GM12878 (cell line): Measurements from ENCODE around the gene SSBP3. TPM values are rescaled to one million over a fixed set of nuclear protein-coding genes. Genes with fewer than 3 reads are reported as not detected.

ENCODE experiments used
- ATAC-seq: fragments of 200-7000 bp; cut with Tn5 transposase; 3 replicates; pipeline ENCODE4 v1.9.1; 2020; ENCODE audit warnings: mild to moderate bottlenecking, moderate library complexity
- BruUV-seq: library from RNA; stranded (reverse); fragments of 400-500 nt; replicated peaks from 2 replicates; lab custom pipeline; 2021; lab: Mats Ljungman, UMichigan
- CTCF ChIA-PET: fragments of 300-600 bp; sonication (Branson Sonifier 250); formaldehyde crosslinking; extraction: SDS; loops from one replicate; lab custom pipeline; 2021; ENCODE audit warnings: inconsistent platforms; lab: Yijun Ruan, JAX
- POLR2A ChIA-PET: fragments of 350-600 bp; formaldehyde crosslinking; extraction: SDS; loops from one replicate; lab custom pipeline; 2021; ENCODE audit warnings: inconsistent platforms; lab: Charles Lee
- RAD21 ChIA-PET: fragments of 300-600 bp; sonication (Branson Sonifier 250); formaldehyde crosslinking; loops from one replicate; lab custom pipeline; 2023; ENCODE audit warnings: antibody characterized with exemption; ENCODE audit not compliant: unreplicated experiment; lab: Charles Lee
- SMC1A ChIA-PET: fragments of 300-600 bp; sonication (Branson Sonifier 250); formaldehyde crosslinking; loops from one replicate; lab custom pipeline; 2023; ENCODE audit not compliant: unreplicated experiment, uncharacterized antibody; lab: Charles Lee
- DNase-seq: peaks from one replicate; pipeline ENCODE4 v3.0.0-alpha.2; 2011; ENCODE audit warnings: low read depth, low spot score
- FAIRE-seq: peaks from 3 replicates; lab custom pipeline; 2011; peaks lifted over from hg19 to GRCh38; lab: Jason Lieb, UNC
- H2AFZ ChIP-seq: 2 replicates; pipeline ENCODE4 v1.6.0; 2011; ENCODE audit warnings: low read depth, low read length, control low read depth; ENCODE audit not compliant: control insufficient read depth
- H3K27ac ChIP-seq: 2 replicates; pipeline ENCODE4 v1.5.1; 2011; ENCODE audit warnings: control low read depth; ENCODE audit not compliant: control insufficient read depth, insufficient read depth
- H3K27me3 ChIP-seq, 2 experiments: replicated peaks in 1 of 2; 2 replicates each; pipeline versions ENCODE4 v1.6.0 to v1.6.1; 2011; ENCODE audit warnings: low read length in 1 of 2; ENCODE audit not compliant: control insufficient read depth in 2 of 2, insufficient read depth in 2 of 2
- H3K36me3 ChIP-seq, 2 experiments: 2 replicates each; pipeline ENCODE4 v1.5.1; 2011; ENCODE audit warnings: low read length in 1 of 2; ENCODE audit not compliant: control insufficient read depth in 2 of 2, insufficient read depth in 2 of 2
- H3K4me1 ChIP-seq: 2 replicates; pipeline ENCODE4 v1.6.1; 2011; ENCODE audit warnings: mild to moderate bottlenecking, low read length, moderate library complexity, mixed read lengths; ENCODE audit not compliant: control insufficient read depth, insufficient read depth
- H3K4me2 ChIP-seq: 2 replicates; pipeline ENCODE4 v1.6.0; 2011; ENCODE audit warnings: control low read depth; ENCODE audit not compliant: control insufficient read depth, insufficient read depth
- H3K4me3 ChIP-seq: fragments of 200-600 bp; sonication (generic); 2 replicates; pipeline ENCODE4 v1.5.1; 2016
- H3K79me2 ChIP-seq: 2 replicates; pipeline ENCODE4 v1.6.0; 2011; ENCODE audit warnings: low read length; ENCODE audit not compliant: control insufficient read depth, insufficient read depth
- H3K9ac ChIP-seq: 2 replicates; pipeline ENCODE4 v1.8.0; 2011; ENCODE audit warnings: low read length, control low read depth, mixed read lengths; ENCODE audit not compliant: control insufficient read depth, insufficient read depth
- H3K9me3 ChIP-seq: replicated peaks from 3 replicates; pipeline ENCODE4 v1.5.1; 2011; ENCODE audit warnings: mild to moderate bottlenecking, low read length; ENCODE audit not compliant: control insufficient read depth, insufficient read depth
- H4K20me1 ChIP-seq: 2 replicates; pipeline ENCODE4 v1.6.0; 2011; ENCODE audit not compliant: control insufficient read depth, insufficient read depth
- ASH2L ChIP-seq: fragments of 300-600, 200-600 bp; sonication (generic); IDR thresholded peaks from 2 replicates; pipeline ENCODE4 v1.6.1; 2017; ENCODE audit warnings: low read depth, mild to moderate bottlenecking, borderline replicate concordance
- FOXM1 ChIP-seq: IDR thresholded peaks from 2 replicates; pipeline ENCODE4 v1.6.1; 2012; ENCODE audit warnings: low read depth, mild to moderate bottlenecking, inconsistent platforms, low read length, moderate library complexity
- MTA3 ChIP-seq: IDR thresholded peaks from 2 replicates; pipeline ENCODE4 v1.6.1; 2012; ENCODE audit warnings: low read length, inconsistent platforms, borderline replicate concordance
- NBN ChIP-seq: fragments of 450-650 bp; IDR thresholded peaks from 2 replicates; pipeline ENCODE4 v1.6.1; 2016
- POLR2AphosphoS2 ChIP-seq: IDR thresholded peaks from 2 replicates; pipeline ENCODE4 v1.6.1; 2011; ENCODE audit warnings: low read depth, mild to moderate bottlenecking, low read length, improper control_type of control experiment, moderate library complexity
- RAD21 ChIP-seq: IDR thresholded peaks from 2 replicates; pipeline ENCODE4 v1.6.1; 2011; ENCODE audit warnings: mild to moderate bottlenecking, low read depth, low read length, moderate library complexity; ENCODE audit not compliant: insufficient read depth
- SMAD5 ChIP-seq: IDR thresholded peaks from 2 replicates; pipeline ENCODE4 v1.6.1; 2016; ENCODE audit warnings: antibody characterized with exemption, low read depth
- SP1 ChIP-seq: IDR thresholded peaks from one replicate; pipeline ENCODE4 v1.6.1; 2011; ENCODE audit warnings: low read depth, low read length
- SREBF1 ChIP-seq: IDR thresholded peaks from 2 replicates; pipeline ENCODE4 v1.6.1; 2012; ENCODE audit warnings: mild to moderate bottlenecking, low read length
- SUPT20H ChIP-seq: IDR thresholded peaks from 2 replicates; pipeline ENCODE4 v1.6.1; 2011; ENCODE audit warnings: low read depth, mild to moderate bottlenecking, low read length, moderate library complexity, borderline replicate concordance; ENCODE audit not compliant: control insufficient read depth
- SUZ12 ChIP-seq: fragments of 200-600 bp; sonication (generic); IDR thresholded peaks from one replicate; pipeline ENCODE4 v1.6.1; 2018; ENCODE audit warnings: antibody characterized with exemption, mild to moderate bottlenecking; ENCODE audit not compliant: unreplicated experiment
- TARDBP ChIP-seq: IDR thresholded peaks from 2 replicates; pipeline ENCODE4 v1.6.1; 2016; ENCODE audit warnings: borderline replicate concordance
- TBL1XR1 ChIP-seq: IDR thresholded peaks from 2 replicates; pipeline ENCODE4 v1.6.1; 2012; ENCODE audit warnings: low read depth, low read length, improper control_type of control experiment
- TCF12 ChIP-seq: IDR thresholded peaks from 2 replicates; pipeline ENCODE4 v1.6.1; 2011; ENCODE audit warnings: low read depth, mild to moderate bottlenecking, low read length
- ZBED1 ChIP-seq: IDR thresholded peaks from 2 replicates; pipeline ENCODE4 v1.6.1; 2016; ENCODE audit warnings: borderline replicate concordance
- ZNF384 ChIP-seq: IDR thresholded peaks from 2 replicates; pipeline ENCODE4 v1.6.1; 2012; ENCODE audit warnings: low read depth, mild to moderate bottlenecking, low read length, improper control_type of control experiment, borderline replicate concordance
- WGBS: methylation state at CpG from one replicate; pipeline ENCODE4 v1.1.6; 2016; ENCODE audit warnings: low lambda C conversion rate; ENCODE audit not compliant: insufficient replicate concordance, insufficient coverage; ENCODE audit errors: missing lambda C conversion rate; 5-methylcytosine and 5-hydroxymethylcytosine counted together
- in situ Hi-C: fragments of 300-500 bp; cut with MboI; formaldehyde crosslinking; loops from 9 replicates; pipeline ENCODE4 v1.14.3; 2018; ENCODE audit warnings: mixed read lengths
- intact Hi-C: fragments of 100-400 bp; cut with micrococcal nuclease; formaldehyde crosslinking; loops from one replicate; pipeline ENCODE4 v1.14.2; 2022; ENCODE audit not compliant: unreplicated experiment
- polyA plus RNA-seq, 11 experiments: library from polyadenylated mRNA; depleted of rRNA in 4 of 11; unstranded in 6 of 11; stranded (reverse) in 5 of 11; fragments of >200 nt; fragmentation: Nextera tagmentation in 4 of 11; fragmentation: Illumina TruSeq in 1 of 11; extraction: Ambion mirVana in 4 of 11; extraction: Trizol in 1 of 11; gene quantifications; 1 replicate in 1 of 11; 2 replicates in 10 of 11; pipeline versions ENCODE4 v1.2.1 to v1.2.3, GENCODE V29; 2011 to 2016; ENCODE audit warnings: inconsistent platforms in 2 of 11, missing spikeins in 2 of 11, low read depth in 1 of 11
- total RNA-seq, 4 experiments: library from RNA; depleted of rRNA in 3 of 4; stranded (reverse); fragments of >200 nt in 3 of 4; fragmentation: Illumina TruSeq in 1 of 4; extraction: Trizol in 1 of 4; gene quantifications; 2 replicates each; pipeline versions ENCODE4 v1.2.1 to v1.2.3, GENCODE V29; 2013 to 2021
- TF ChIP-seq, protein P1 (sequence below): IDR thresholded peaks from 2 replicates; pipeline ENCODE4 v1.6.1; 2012; ENCODE audit warnings: low read length, inconsistent platforms
- TF ChIP-seq, protein P2 (sequence below): fragments of 450-650 bp; formaldehyde crosslinking; IDR thresholded peaks from 2 replicates; pipeline ENCODE4 v1.4.0; 2020; ENCODE audit warnings: mild to moderate bottlenecking, moderate library complexity

SSBP3 gene
- total and polyA plus RNA-seq, 10 of the 15 experiments (the other 5 are each of a cell fraction or from before 2014, with no cell fraction given): 4.1 to 51.7 (median 17.1) TPM

DNA sequence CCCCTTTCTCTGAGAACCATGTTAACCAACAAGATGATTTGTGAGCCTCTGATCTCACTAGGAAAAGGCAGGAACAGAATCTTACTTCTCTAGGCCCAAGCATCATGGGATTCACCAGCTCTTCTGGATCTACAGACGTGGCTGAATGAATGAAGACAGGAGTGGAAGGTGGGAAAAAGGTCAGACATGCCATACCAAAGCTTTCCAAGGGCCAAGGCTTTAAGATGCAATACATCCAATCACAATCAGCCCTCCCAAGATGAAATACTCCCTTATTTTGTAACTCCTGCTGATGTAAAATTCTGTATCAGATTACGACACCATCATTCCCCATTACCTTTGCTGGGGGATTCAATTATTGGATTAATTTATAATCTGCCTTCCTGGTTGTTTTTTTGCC, 80.9 kb downstream of the SSBP3 start:
- Histone ChIP-seq H3K4me2 (no peak overlapping the region), H3K79me2 (peaks cover 3% of the 10 kb centered on the region), H3K9me3 (no peaks in the 10 kb centered on the region), H3K27me3 (no peaks in the 10 kb centered on the region), H3K4me1 (peaks cover 9% of the 10 kb centered on the region), H3K27ac (no peak overlapping the region), H3K4me3 (no peak overlapping the region), H4K20me1 (no peaks in the 10 kb centered on the region), H3K36me3 (peaks cover 5 to 9% of the 10 kb centered on the region in 2 experiments; a peak in 3 of 4 replicates), H3K9ac (no peak overlapping the region), H2AFZ (no peak overlapping the region)
- no peak for ATAC-seq
- no peak for TF ChIP-seq POLR2AphosphoS2
- TF ChIP-seq MTA3: no peak
- TF ChIP-seq ZBED1: no peak
- TF ChIP-seq RAD21: no peak
- no peak for TF ChIP-seq SREBF1
- TF ChIP-seq TCF12: no peak
- TF ChIP-seq, protein P1, sequence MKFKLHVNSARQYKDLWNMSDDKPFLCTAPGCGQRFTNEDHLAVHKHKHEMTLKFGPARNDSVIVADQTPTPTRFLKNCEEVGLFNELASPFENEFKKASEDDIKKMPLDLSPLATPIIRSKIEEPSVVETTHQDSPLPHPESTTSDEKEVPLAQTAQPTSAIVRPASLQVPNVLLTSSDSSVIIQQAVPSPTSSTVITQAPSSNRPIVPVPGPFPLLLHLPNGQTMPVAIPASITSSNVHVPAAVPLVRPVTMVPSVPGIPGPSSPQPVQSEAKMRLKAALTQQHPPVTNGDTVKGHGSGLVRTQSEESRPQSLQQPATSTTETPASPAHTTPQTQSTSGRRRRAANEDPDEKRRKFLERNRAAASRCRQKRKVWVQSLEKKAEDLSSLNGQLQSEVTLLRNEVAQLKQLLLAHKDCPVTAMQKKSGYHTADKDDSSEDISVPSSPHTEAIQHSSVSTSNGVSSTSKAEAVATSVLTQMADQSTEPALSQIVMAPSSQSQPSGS: no peak
- TF ChIP-seq SMAD5: no peak
- TF ChIP-seq NBN: no peak
- TF ChIP-seq SUZ12: no peak
- no peak for TF ChIP-seq ZNF384
- TF ChIP-seq FOXM1: no peak
- no peak for TF ChIP-seq ASH2L
- TF ChIP-seq SUPT20H: no peak
- TF ChIP-seq, protein P2, sequence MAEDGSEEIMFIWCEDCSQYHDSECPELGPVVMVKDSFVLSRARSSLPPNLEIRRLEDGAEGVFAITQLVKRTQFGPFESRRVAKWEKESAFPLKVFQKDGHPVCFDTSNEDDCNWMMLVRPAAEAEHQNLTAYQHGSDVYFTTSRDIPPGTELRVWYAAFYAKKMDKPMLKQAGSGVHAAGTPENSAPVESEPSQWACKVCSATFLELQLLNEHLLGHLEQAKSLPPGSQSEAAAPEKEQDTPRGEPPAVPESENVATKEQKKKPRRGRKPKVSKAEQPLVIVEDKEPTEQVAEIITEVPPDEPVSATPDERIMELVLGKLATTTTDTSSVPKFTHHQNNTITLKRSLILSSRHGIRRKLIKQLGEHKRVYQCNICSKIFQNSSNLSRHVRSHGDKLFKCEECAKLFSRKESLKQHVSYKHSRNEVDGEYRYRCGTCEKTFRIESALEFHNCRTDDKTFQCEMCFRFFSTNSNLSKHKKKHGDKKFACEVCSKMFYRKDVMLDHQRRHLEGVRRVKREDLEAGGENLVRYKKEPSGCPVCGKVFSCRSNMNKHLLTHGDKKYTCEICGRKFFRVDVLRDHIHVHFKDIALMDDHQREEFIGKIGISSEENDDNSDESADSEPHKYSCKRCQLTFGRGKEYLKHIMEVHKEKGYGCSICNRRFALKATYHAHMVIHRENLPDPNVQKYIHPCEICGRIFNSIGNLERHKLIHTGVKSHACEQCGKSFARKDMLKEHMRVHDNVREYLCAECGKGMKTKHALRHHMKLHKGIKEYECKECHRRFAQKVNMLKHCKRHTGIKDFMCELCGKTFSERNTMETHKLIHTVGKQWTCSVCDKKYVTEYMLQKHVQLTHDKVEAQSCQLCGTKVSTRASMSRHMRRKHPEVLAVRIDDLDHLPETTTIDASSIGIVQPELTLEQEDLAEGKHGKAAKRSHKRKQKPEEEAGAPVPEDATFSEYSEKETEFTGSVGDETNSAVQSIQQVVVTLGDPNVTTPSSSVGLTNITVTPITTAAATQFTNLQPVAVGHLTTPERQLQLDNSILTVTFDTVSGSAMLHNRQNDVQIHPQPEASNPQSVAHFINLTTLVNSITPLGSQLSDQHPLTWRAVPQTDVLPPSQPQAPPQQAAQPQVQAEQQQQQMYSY (CRISPR knock-in tag): no peak
- TF ChIP-seq TARDBP: no peak
- TF ChIP-seq SP1: no peak
- TF ChIP-seq TBL1XR1: no peak
- BruUV-seq: no TSS peak
- 98% methylated on average over 2 of the region's 2 CpGs for WGBS
- no peak for FAIRE-seq
- in situ Hi-C loops (no loop called here), intact Hi-C loops (no loop called here)
- SMC1A ChIA-PET: no interaction called here
- POLR2A ChIA-PET: interaction anchor here (0.6 kb wide), 1 partner anchor 64 kb away, joined by 5 read pairs; no protein-coding TSS in a partner anchor
- no peak for DNase-seq
- RAD21 ChIA-PET: no interaction called here
- CTCF ChIA-PET: no interaction called here
